Fibroblast of lung (primary cell): ENCODE measurements around the gene PRR7.

ENCODE experiments used
- CTCF ChIP-seq, 2 donors: IDR thresholded peaks in 1 of 2; conservative IDR thresholded peaks in 1 of 2; 1 replicate in 1 of 2; 2 replicates in 1 of 2; pipeline ENCODE4 v1.5.1; 2011 to 2012; ENCODE audit warnings: low read length in 2 of 2, control low read depth in 1 of 2, inconsistent platforms in 1 of 2, low read depth in 1 of 2, mild to moderate bottlenecking in 1 of 2
- EZH2 ChIP-seq: IDR thresholded peaks from 2 replicates; pipeline ENCODE4 v1.5.1; 2012; ENCODE audit warnings: low read length, control low read depth, mild to moderate bottlenecking; ENCODE audit errors: missing control alignments

DNA sequence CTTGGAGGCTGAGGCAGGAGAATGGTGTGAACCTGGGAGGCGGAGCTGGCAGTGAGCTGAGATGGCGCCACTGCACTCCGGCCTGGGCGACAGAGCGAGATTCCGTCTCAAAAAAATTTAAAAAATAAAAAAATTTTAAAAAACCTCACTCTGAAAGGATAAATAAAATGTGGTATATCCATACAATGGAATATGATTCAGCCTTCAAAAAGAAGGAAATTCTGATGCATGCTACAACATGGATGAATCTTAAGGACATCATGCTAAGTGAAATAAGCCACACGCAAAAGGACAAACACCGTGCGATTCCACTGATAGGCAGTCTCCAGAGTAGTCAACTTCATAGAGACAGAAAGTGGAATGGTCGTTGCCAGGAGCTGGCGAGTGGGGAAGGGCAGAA, 18.4 kb downstream of the PRR7 start:
- TF ChIP-seq CTCF (conservative IDR thresholded peaks at IDR 0.05 in 1 of 2, IDR thresholded peaks at IDR 0.05 in 1 of 2; ENCODE audit: low read depth in 1 of 2, low read length in 2 of 2): no peak
- no peak for TF ChIP-seq EZH2
